HG03575 (cell line): ENCODE measurements around the gene CREB3L2.

Experiments used
- ATAC-seq: cut with Tn5 transposase; IDR thresholded peaks from one replicate; pipeline ENCODE4 v1.9.1; 2021; ENCODE audit not compliant: unreplicated experiment, insufficient number of reproducible peaks, low FRiP score; ENCODE audit errors: extremely low read depth

CREB3L2 gene

DNA sequence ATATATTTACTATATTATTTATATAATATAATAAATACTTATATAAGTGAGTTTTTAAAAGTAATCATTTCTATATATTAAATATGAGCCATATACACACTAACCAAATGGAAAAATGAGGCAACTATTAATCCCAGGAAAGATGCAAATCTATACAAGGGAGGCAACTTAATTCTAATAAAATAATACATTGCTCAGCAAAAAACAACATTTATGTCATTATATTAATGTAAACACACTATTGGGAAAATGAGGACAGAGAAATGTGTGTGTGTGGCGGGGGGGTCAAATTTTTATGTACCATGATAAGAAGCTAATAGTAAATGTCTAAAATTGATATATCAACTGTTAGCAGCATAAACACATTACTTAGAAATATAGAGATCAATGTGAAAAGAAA, 131.8 kb downstream of the CREB3L2 start:
- ATAC-seq, result no peak

DNA sequence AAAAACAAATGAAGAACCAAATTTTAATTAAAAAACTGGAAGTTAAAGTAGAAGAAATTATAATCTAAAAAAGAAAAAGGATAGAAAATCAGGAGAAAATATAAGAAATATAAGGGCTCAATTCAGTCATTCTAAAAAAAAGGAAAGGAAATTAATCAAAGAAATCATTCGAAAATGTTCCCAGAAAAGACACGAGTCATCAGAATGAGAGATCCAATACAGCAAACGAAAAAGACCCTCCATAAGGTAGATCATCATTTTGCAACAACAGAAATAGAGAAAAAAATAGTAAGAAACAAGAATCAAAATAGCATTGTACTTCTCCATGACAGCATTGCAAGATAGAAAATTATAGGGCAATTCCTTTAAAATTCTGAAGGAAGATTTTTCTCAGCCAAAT, 132.6 kb downstream of the CREB3L2 start:
- no peak for ATAC-seq

- no peak for ATAC-seq
Observed at GRCh38 chr7:137867289-137867688, 134.6 kb downstream of the CREB3L2 start.

GRCh38 chr7:137865764-137866163, 136.1 kb downstream of the CREB3L2 start:
- ATAC-seq, result no peak

DNA sequence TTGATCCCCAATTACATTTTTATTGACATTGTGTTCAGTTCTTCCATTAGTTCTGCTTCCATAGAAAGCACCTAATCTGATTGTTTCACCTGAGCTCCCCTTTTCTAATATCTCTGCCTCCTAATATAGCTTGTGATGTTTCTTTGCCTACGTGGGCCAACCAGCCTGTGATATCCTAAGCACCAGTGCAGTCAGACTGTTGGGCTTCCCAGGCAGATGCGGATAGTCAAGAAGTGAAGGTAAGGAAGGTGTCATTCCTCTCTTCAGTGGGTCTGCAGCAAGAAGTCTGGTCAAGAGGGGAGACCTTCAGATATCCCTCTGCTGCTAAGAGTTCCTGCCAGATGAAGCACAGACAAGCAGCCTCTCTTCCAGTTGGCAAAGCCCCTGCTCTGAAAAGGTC, 138.9 kb downstream of the CREB3L2 start:
- no peak for ATAC-seq

GRCh38 chr7:137862358-137862757, 139.5 kb downstream of the CREB3L2 start:
- no peak for ATAC-seq

DNA sequence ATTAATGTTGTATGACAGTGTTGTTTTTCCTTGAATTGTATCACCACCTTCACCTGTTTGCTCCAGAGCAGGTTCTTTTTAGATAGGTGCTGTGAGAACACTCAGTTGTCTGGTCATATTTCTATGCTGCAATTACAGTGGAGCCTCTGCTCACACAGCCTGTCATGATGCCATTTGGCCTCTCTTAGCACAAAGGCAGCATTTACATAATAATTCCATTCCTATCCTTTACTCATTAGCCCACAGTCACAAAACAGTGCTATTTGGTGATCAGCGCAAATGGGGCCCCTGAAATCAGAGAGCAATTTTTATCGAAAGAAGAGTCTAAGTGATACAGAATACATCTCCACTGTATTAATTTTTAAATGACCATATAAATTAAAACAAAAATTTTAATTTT, 141.3 kb downstream of the CREB3L2 start:
- no peak for ATAC-seq

DNA sequence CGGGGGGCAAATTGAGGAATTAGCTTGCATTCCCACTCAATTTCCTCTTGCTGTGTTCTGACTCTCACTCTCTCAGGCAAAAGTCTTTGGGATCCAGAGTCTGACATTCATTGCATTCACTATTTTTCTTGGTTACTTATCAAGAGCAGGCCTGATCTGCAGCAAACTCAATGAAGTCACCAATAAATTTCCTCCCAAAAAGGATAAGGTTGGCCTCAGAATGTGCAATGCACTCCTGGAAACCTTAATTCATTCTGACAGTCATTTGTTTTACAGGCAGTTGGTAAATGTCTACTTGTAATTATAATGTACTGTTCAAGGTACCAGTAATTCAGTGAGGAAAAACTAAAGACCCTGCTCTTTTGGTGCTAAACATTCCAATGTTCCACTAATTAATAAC, 148.8 kb downstream of the CREB3L2 start:
- ATAC-seq, result no peak

DNA sequence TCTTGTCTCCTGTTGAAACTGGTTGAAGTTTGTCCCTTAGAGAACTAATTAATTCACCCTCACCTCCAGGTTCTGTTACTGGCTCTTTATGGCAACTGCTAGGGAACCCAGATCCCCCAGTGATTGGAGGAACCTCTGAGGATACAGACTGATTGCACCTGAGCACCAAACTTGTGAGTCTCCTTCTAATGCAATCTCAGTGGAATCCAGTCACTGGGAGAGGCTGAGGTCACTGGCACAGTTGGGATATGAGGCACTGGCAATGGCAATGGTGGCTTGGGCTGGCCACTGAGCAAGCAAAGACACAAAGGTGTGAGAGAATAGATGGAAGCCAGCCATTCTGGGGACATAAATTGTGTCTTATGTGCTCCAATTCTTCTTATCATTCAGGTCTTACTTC, 149.8 kb downstream of the CREB3L2 start:
- no peak for ATAC-seq

- no peak for ATAC-seq
Observed at GRCh38 chr7:137850972-137851945, 150.6 kb downstream of the CREB3L2 start.

DNA sequence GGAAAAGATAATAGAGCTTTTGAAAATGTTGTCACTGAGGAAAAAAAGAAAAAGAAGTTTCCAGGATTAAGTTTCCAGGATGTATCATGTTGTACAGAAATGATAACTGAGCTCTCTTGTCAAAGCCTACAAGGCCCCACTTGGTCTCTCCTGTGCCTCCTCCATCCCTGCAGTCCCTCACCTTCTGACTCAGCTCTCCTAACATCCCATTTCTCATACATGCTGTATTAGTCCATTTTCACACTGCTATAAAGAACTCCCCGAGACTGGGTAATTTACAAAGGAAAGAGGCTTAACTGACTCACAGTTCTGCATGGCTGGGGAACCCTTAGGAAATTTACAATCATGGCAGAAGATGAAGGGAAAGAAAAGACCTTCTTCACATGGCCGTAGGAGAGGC, 151.3 kb downstream of the CREB3L2 start:
- ATAC-seq, result no peak

- no peak for ATAC-seq
Observed at GRCh38 chr7:137848095-137848494, 153.8 kb downstream of the CREB3L2 start.

DNA sequence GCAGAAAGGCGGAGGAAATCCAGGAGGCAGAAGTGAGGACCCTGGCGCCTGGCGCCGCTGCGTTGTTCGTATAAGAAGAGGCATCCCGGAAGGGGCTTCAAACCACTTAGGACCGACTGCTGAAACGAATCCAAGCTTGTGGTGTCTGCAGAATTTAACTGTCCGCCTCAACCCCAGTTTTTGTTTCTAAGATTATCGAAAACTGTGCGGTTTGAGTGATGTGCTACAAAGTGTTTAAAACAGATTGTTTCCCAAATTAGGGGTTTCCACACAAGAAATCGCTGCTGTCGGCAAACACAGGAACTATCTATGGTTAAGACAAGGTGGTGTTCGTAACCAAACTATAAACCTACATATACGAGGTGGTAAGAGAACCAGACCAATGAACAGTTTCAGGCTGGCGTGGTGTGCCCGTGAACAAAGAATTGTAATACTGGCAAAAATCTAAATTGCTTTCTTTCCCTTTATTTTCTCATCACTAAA, 154.3 kb downstream of the CREB3L2 start:
- no peak for ATAC-seq

DNA sequence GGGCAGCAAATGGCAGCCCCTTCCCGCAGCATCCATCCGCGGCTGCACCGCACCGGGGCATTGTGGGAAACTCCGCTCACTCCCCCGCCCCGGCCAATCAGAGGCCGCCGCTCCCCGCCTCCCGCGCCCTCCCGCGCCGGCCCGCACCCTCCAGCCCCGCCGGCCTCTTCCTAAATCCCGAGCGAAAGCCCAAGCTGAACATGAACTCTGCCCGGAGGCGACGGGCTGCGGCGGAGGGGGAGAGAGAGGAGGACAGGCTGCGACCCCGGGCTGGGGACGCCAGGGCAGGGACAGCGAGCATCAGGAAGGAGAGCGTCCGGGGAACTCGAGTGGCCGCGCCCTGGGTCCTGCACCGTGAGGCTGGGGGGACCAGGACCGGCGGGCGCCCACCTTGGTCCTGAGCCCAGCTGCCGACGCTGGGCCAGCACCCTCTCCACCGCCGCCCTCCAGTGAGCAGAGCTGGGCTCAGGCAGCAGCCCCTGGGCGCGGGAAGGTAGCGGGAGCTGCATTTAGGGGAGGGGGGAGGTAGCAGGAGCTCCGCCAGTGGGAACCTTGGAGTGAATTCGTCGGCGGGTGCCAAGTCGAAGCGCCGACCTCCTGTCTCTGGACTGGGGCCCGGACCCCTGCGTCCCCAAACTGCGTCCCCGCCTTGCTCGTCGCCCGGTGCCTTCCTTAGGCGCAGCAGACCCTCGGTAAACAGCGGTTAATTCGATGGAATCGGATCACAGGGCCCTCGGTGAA, 154.9 kb downstream of the CREB3L2 start, which contains the start of gene DGKI:
Gene DGKI, minus strand, starts transcription at position 148 of the 741 bp plus-strand sequence.
- no peak for ATAC-seq

DNA sequence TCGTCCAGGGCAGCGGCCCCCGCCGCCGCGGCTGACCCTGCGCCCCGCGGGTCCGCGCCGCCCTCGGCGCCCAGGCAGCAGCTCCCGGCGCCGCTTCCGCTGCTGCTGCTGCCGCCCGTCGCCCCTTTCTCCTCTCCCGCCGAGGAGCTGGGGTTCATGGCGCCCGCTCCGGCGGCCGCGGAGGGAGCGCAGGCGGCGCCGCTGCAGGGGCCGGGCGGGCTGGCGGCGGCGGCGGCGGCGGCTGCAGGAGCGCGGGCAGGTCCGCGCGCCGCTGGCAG, 155.4 kb downstream of the CREB3L2 start:
- no peak for ATAC-seq

- ATAC-seq, result no peak
Observed at GRCh38 chr7:137844677-137845425, 157.0 kb downstream of the CREB3L2 start.

DNA sequence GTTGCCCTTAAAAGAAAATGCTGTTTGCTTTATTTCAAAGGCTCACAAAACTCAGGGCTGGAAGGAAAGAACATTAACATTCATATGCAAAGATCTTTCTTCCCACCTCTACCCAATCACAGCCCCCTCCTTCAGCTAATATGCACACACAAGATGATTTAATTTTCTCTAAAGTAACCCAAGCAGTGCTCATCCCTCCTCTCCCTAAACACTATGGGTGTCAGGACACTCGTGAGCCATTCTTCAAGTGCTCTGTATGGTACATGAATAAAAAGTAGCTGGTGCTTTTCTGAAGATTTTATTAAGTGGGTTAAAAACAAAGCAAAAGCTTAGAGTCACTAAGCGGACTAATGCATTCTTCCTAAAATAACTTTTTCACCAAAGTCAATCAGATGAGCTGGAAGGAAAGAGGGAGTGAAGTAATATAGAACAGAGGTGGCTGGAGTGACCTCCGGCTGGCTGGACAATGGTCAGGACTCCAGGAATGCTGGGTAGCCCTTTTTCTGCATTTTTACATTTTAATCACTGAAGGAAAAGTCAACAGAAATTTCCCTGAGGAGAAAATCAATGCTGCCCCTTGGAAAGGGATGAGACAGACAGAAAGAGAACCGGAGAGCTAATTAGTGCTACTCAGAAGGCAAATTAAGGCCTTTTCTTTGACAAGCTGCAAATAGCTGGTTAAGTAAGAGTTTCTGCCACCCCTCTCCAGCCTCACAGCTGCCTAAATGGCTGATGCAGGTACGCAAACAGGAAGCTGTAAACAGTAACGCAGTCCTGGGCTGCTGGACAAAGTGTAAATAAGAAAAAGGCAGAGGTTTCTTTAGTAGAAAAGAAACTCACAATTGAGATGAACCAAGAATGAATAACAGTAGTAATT, 161.7 kb downstream of the CREB3L2 start:
- no peak for ATAC-seq

DNA sequence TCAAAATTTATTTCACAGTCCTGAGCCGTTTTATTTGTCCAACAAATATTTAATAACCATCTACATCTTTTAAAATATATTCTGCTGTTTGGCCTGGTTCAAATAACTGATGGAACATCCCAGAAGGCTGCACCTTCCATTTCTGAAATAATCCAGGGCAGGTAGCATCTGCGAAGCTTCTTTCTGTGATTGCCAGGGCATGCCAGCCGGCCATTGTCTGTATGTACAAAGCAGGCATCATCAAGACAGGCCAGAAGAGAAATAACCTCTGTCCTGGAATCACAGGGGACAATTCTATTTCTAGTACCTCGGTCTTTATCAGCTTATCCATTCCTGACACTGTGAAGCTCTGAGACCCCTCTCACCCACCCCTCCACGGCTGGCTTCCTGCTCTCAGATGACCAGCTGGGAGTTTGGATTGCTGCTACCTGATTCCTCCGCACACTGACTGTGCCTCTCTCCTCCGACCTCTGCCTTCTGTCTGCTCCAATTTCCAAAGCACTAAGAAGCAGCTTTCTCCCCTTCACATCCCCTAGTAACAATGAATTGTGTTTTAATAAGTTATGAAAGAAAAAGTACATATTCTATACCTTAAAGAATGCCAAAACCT, 163.1 kb downstream of the CREB3L2 start:
- no peak for ATAC-seq
